Measurements from ENCODE around the gene TCF7L1.

Gene TCF7L1

DNA sequence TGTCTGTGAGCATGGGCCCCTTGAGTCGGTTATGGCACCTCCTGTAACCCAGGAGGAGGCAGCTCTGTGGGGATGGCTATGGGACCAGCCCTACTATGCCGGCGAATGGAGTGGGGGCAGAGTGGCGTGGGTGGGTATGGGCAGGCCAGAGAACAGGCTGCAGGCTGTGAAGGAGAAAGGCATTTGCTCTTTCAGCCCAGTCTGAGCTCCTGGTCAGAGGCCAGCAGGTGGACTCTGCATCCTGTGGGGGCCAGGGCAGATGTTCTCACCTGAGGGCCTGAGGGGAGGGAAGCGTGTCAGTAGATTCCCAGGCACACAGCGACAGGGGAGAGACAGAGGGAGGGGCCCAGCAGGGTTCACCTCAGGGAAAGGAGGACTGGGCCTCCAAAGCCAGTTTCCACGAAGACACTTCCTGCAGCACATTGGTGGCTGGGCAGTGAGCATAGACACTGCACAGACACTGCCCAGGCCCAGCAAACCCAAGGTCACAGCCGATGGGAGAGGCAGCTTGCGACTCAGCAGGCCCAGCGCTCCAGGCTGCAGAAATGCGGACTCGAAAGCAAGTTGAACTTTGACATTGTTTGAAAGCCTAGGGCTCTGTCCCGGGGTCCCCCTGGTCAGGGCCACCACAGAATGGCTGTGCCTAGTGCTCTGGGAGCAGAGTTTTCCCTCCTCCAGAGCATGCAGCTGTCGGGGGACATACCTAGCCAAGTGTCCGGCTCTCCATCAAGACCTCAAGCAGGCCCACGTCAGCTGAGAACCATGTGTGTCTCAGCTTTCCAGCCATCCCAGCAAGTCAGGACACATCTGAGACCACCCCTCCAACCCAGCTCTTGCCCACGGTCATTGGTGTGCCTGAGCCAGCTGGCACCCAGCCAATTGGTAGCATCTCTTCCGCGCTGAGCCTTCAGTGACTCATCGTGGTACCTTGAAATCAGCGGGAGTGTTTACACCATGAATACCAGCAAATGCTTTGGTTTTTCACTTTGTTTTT lies 140.8 kb downstream of the TCF7L1 start:
- TF ChIP-seq, protein P1, sequence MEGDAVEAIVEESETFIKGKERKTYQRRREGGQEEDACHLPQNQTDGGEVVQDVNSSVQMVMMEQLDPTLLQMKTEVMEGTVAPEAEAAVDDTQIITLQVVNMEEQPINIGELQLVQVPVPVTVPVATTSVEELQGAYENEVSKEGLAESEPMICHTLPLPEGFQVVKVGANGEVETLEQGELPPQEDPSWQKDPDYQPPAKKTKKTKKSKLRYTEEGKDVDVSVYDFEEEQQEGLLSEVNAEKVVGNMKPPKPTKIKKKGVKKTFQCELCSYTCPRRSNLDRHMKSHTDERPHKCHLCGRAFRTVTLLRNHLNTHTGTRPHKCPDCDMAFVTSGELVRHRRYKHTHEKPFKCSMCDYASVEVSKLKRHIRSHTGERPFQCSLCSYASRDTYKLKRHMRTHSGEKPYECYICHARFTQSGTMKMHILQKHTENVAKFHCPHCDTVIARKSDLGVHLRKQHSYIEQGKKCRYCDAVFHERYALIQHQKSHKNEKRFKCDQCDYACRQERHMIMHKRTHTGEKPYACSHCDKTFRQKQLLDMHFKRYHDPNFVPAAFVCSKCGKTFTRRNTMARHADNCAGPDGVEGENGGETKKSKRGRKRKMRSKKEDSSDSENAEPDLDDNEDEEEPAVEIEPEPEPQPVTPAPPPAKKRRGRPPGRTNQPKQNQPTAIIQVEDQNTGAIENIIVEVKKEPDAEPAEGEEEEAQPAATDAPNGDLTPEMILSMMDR (IDR thresholded peaks at IDR 0.05; ENCODE audit: low read depth, low read length, missing control alignments) = no peak
- H3K4me3 ChIP-seq (ENCODE audit: low read depth, low read length) = no peak overlapping the region
- DNase-seq (ENCODE audit: low read depth) = no peak

DNA sequence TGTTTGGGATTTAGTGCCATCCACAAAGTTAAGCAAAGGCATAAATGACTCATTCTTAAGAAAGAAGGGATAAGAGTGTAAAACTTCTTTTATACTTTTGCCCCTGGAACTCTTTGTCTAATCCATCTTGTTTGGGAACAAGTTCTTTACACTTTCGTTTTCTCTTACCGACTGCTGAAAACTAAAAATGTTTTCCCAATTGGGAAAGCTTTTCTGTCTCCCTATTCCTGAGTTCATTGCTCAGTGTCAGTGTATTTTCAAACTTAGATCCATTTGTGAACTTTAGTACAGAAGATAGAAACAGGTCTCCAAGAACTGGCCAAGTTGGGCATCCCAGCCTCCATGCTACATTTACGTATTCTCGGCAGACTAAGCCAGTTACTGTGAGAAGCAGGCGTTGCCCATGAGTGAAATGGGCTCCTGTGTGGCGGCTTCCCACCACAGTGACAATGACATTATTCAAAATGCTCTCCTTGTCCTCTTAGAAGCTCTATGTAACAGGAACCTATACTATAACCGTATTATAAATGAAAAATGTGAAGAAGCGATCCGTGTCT lies 142.9 kb downstream of the TCF7L1 start:
- TF ChIP-seq, protein P1 (IDR thresholded peaks at IDR 0.05; ENCODE audit: low read depth, low read length, missing control alignments) = no peak
- DNase-seq (ENCODE audit: low read depth) = no peak
- H3K4me3 ChIP-seq (ENCODE audit: low read depth, low read length) = no peak overlapping the region

DNA sequence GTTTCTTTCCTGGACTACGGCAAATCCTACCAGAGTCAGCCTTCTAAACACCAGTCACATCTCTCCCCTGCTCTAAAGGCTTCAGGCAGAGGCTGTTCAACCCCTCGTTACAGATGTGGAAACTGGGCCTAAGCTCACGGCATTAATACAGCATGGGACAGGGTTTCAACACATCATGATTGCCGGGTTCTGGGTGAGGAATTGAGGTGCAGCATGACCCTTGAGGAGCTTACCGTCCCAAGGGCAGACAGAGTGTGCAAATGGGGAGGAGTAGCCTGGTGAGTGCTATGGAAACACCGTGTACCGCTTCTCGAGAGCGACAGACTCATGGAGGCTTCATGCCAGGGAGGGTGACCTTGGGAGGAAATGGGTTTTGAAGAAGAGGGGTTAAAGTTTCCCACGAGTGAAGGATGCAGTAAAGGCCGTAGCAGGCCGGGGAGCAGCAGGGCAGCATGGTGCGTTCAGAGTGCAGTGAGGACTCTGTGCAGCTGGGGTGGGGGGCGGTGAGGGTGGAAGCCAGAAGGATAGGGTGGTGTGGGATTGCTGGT lies 143.5 kb downstream of the TCF7L1 start:
- TF ChIP-seq, protein P1 (IDR thresholded peaks at IDR 0.05; ENCODE audit: low read depth, low read length, missing control alignments) = no peak
- DNase-seq (ENCODE audit: low read depth) = no peak
- no peak overlapping the region for H3K4me3 ChIP-seq (ENCODE audit: low read depth, low read length)

DNA sequence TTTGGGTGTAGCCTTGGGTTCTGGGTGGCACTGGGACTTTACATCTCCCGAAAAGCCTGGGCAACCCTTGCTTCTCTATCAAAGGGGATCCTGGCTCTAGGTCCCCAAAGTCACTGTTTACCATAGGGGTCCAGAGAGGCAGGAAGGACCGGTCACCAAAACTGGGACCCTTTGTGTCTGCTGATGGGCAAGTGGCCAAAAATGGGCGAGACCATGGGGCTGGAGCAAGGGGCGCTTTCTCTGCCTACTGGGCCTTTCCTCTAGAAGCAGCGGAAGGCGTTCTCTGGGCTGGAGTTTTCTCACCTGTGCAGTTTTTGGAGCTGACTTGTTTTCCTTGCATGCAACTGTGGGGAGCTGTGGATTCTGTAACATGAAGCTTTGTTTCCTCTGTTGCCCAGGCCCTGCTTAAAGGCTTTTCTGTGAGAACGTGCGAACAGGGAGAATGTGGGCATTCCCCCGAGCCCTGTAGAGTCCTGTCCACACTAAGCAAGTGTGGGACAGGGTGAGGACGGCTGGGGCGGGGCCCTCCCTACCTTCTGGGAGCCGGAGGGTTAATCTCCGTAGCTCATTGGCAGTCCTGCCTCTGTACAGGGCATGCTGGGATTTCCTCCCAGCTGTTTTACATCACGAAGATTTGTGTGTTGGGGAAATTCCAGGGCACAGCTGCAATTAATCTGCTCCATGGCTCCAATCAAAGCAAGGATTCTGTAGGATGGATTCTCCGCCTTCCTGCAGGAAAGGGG lies 144.4 kb downstream of the TCF7L1 start:
- no peak for DNase-seq (ENCODE audit: low read depth)
- no peak overlapping the region for H3K4me3 ChIP-seq (ENCODE audit: low read depth, low read length)
- TF ChIP-seq, protein P1 (IDR thresholded peaks at IDR 0.05; ENCODE audit: low read depth, low read length, missing control alignments) = no peak

DNA sequence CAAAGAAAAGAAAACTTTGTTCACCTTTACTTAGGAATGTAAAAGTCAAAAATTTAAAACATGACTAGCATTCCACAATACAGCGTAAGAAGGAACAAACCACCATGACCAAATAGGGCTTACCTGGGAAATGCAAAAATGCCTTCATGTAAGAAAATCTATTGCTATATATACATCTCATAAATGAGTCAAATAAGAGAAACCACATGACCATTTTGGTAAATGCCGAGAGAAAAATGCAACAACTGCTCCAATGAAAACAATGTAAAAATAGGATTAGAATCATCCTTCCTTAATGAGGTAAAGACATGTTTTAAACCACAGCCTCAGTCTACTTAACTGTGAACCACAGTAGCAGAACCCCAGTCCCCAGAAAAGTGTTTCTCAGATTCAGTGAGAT lies 145.2 kb downstream of the TCF7L1 start:
- H3K4me3 ChIP-seq (ENCODE audit: low read depth, low read length) = no peak overlapping the region
- no peak for DNase-seq (ENCODE audit: low read depth)
- TF ChIP-seq, protein P1 (IDR thresholded peaks at IDR 0.05; ENCODE audit: low read depth, low read length, missing control alignments) = no peak

DNA sequence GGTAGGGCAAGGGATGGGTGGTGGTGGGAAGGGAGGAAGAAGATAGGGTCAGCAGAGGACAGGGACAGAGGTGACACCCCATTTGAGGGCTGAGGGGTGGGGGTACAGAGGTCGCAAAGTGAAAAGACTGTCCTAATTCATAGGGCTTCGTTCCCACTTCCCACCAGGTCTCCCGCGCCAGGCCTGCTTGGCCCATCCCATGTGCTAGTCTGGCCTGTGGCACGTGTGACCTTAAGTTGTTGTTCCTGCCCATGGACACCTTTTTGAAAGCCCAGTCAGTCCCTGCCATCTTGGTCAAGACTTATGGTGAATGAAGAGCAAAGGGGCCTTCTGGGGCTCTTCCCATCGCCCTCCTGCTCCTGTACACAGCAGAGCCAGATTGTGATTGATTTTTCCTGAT lies 148.4 kb downstream of the TCF7L1 start:
- TF ChIP-seq, protein P1 (IDR thresholded peaks at IDR 0.05; ENCODE audit: low read depth, low read length, missing control alignments) = no peak
- H3K4me3 ChIP-seq (ENCODE audit: low read depth, low read length) = no peak overlapping the region
- DNase-seq (ENCODE audit: low read depth) = no peak
